Smooth muscle cell (in vitro differentiated cells): ENCODE data around the gene DUSP8. TPM values are rescaled to one million over a fixed set of nuclear protein-coding genes. Genes with fewer than 3 reads are reported as not detected.

Experiments
- DNase-seq: peaks from one replicate; lab custom pipeline; 2025; ENCODE audit not compliant: unreplicated experiment; lab: John Stamatoyannopoulos, UW
- H2AFZ ChIP-seq: fragments of 200-600 bp; sonication (generic); 2 replicates; pipeline ENCODE4 v1.6.0; 2016; ENCODE audit warnings: antibody characterized with exemption, low read depth, mild to moderate bottlenecking
- H3F3A ChIP-seq: fragments of 200-600 bp; sonication (generic); 2 replicates; pipeline ENCODE4 v1.6.0; 2017; ENCODE audit warnings: antibody characterized with exemption, low read depth
- H3K27ac ChIP-seq: fragments of 200-600 bp; sonication (generic); 2 replicates; pipeline ENCODE4 v1.5.1; 2016; ENCODE audit warnings: low read depth, mild to moderate bottlenecking
- H3K27me3 ChIP-seq: fragments of 200-600 bp; sonication (generic); 2 replicates; pipeline ENCODE4 v1.6.1; 2016; ENCODE audit warnings: low read depth, mild to moderate bottlenecking
- H3K36me3 ChIP-seq: fragments of 200-600 bp; sonication (generic); 2 replicates; pipeline ENCODE4 v1.5.1; 2016; ENCODE audit warnings: low read depth
- H3K4me1 ChIP-seq: fragments of 200-600 bp; sonication (generic); 2 replicates; pipeline ENCODE4 v1.5.1; 2016; ENCODE audit warnings: low read depth
- H3K4me2 ChIP-seq: fragments of 200-600 bp; sonication (generic); 2 replicates; pipeline ENCODE4 v1.6.0; 2016; ENCODE audit warnings: mild to moderate bottlenecking
- H3K4me3 ChIP-seq: fragments of 200-600 bp; sonication (generic); 2 replicates; pipeline ENCODE4 v1.5.1; 2016; ENCODE audit warnings: mild to moderate bottlenecking
- H3K79me2 ChIP-seq: fragments of 200-600 bp; sonication (generic); 2 replicates; pipeline ENCODE4 v1.6.0; 2016; ENCODE audit warnings: low read depth, mild to moderate bottlenecking
- H3K9ac ChIP-seq: fragments of 200-600 bp; sonication (generic); 2 replicates; pipeline ENCODE4 v1.6.0; 2016; ENCODE audit warnings: low read depth
- H3K9me3 ChIP-seq: fragments of 200-600 bp; sonication (generic); replicated peaks from 2 replicates; pipeline ENCODE4 v1.5.1; 2016; ENCODE audit warnings: low read depth
- H4K20me1 ChIP-seq: fragments of 200-600 bp; sonication (generic); 2 replicates; pipeline ENCODE4 v1.6.0; 2016; ENCODE audit warnings: low read depth
- CTCF ChIP-seq: fragments of 200-600 bp; sonication (generic); IDR thresholded peaks from 2 replicates; pipeline ENCODE4 v1.5.1; 2017; ENCODE audit warnings: borderline replicate concordance, mild to moderate bottlenecking, antibody characterized with exemption; ENCODE audit not compliant: insufficient read depth, poor library complexity, severe bottlenecking
- WGBS: methylation state at CpG from one replicate; pipeline ENCODE4 v1.1.7; 2016; ENCODE audit warnings: low lambda C conversion rate; 5-methylcytosine and 5-hydroxymethylcytosine counted together
- polyA plus RNA-seq: library from polyadenylated mRNA; unstranded; fragments of >200 nt; fragmentation: Nextera tagmentation; extraction: Ambion mirVana; gene quantifications from 2 replicates; pipeline ENCODE4 v1.2.1, GENCODE V29; 2016
- total RNA-seq: library from RNA; depleted of rRNA; stranded (reverse); fragments of >200 nt; gene quantifications from 2 replicates; pipeline ENCODE4 v1.2.3, GENCODE V29; 2014

DUSP8 gene
- total and polyA plus RNA-seq, 2 experiments from 2014 or later = 5.0 to 6.3 TPM

- no peak overlapping the region for H2AFZ ChIP-seq
- no peak for DNase-seq
- TF ChIP-seq CTCF = no peak
- H3F3A ChIP-seq = no peaks in the 10 kb centered on the region
- H4K20me1 ChIP-seq = peaks cover 100% of the 10 kb centered on the region
- no peak overlapping the region for H3K9ac ChIP-seq
- no peak overlapping the region for H3K4me3 ChIP-seq
- no peak overlapping the region for H3K4me2 ChIP-seq
- H3K4me1 ChIP-seq = no peaks in the 10 kb centered on the region
- no peak overlapping the region for H3K27ac ChIP-seq
- no peaks in the 10 kb centered on the region for H3K9me3 ChIP-seq
- H3K27me3 ChIP-seq = no peaks in the 10 kb centered on the region
- 94% methylated on average over 17 of the region's 17 CpGs for WGBS
- no peaks in the 10 kb centered on the region for H3K36me3 ChIP-seq
- peaks cover 19% of the 10 kb centered on the region for H3K79me2 ChIP-seq
Measured at GRCh38 chr11:1519028-1520010, 52.8 kb downstream of the DUSP8 start.

GRCh38 chr11:1518301-1518700, 53.8 kb downstream of the DUSP8 start:
- Histone ChIP-seq H4K20me1 (peaks cover 100% of the 10 kb centered on the region), H3K27me3 (no peaks in the 10 kb centered on the region), H3K4me1 (peaks cover 3% of the 10 kb centered on the region), H3K79me2 (peaks cover 19% of the 10 kb centered on the region), H3K9me3 (no peaks in the 10 kb centered on the region), H3F3A (no peaks in the 10 kb centered on the region), H3K4me2 (no peak overlapping the region), H2AFZ (no peak overlapping the region), H3K27ac (no peak overlapping the region), H3K4me3 (no peak overlapping the region), H3K9ac (no peak overlapping the region), H3K36me3 (no peaks in the 10 kb centered on the region)
- 96% methylated on average over 23 of the region's 23 CpGs for WGBS
- no peak for DNase-seq
- TF ChIP-seq CTCF = no peak

GRCh38 chr11:1517117-1518005, 54.7 kb downstream of the DUSP8 start:
- H2AFZ ChIP-seq = no peak overlapping the region
- H3K9me3 ChIP-seq = no peaks in the 10 kb centered on the region
- no peak overlapping the region for H3K27ac ChIP-seq
- WGBS = 94% methylated on average over 28 of the region's 28 CpGs
- H4K20me1 ChIP-seq = peaks cover 97% of the 10 kb centered on the region
- no peaks in the 10 kb centered on the region for H3F3A ChIP-seq
- H3K4me2 ChIP-seq = no peak overlapping the region
- no peak for DNase-seq
- no peak for TF ChIP-seq CTCF
- no peaks in the 10 kb centered on the region for H3K36me3 ChIP-seq
- no peak overlapping the region for H3K4me3 ChIP-seq
- no peaks in the 10 kb centered on the region for H3K27me3 ChIP-seq
- H3K79me2 ChIP-seq = peaks cover 19% of the 10 kb centered on the region
- no peak overlapping the region for H3K9ac ChIP-seq
- peaks cover 5% of the 10 kb centered on the region for H3K4me1 ChIP-seq
